PC-9 (cell line): ENCODE results near the gene RPL13A. TPM values are rescaled to one million over a fixed set of nuclear protein-coding genes. Genes with fewer than 3 reads are reported as not detected.

Experiments used
- BruUV-seq: library from RNA; stranded (reverse); fragments of 400-500 nt; replicated peaks from 2 replicates; lab custom pipeline; 2021; lab: Mats Ljungman, UMichigan
- CTCF ChIA-PET: fragments of 300-600 bp; sonication (Branson Sonifier 250); formaldehyde crosslinking; loops from one replicate; lab custom pipeline; 2022; ENCODE audit warnings: antibody characterized with exemption; lab: Charles Lee
- POLR2A ChIA-PET: fragments of 300-600 bp; sonication (Branson Sonifier 250); formaldehyde crosslinking; loops from one replicate; lab custom pipeline; 2022; ENCODE audit warnings: antibody characterized with exemption; ENCODE audit not compliant: unreplicated experiment; lab: Charles Lee
- DNase-seq, 2 experiments: peaks; one replicate each; pipeline versions ENCODE4 v3.0.0 to v3.0.0-alpha.2; 2015 to 2022; ENCODE audit warnings: mixed read lengths in 1 of 2
- H2AFZ ChIP-seq: fragments of 200-600 bp; sonication (generic); 2 replicates; pipeline ENCODE4 v1.8.1; 2017; ENCODE audit warnings: antibody characterized with exemption
- H3F3A ChIP-seq: fragments of 200-600 bp; sonication (generic); 2 replicates; pipeline ENCODE4 v1.8.1; 2017; ENCODE audit warnings: antibody characterized with exemption, mild to moderate bottlenecking, low read depth; ENCODE audit not compliant: insufficient read depth
- H3K27ac ChIP-seq: fragments of 200-600 bp; sonication (generic); 2 replicates; pipeline ENCODE4 v1.6.1; 2016; ENCODE audit warnings: mixed run types
- H3K27me3 ChIP-seq: fragments of 200-600 bp; sonication (generic); 2 replicates; pipeline ENCODE4 v1.6.1; 2016; ENCODE audit warnings: low read depth, mixed run types; ENCODE audit not compliant: insufficient read depth
- H3K36me3 ChIP-seq: fragments of 200-600 bp; sonication (generic); 2 replicates; pipeline ENCODE4 v1.6.1; 2016; ENCODE audit warnings: low read depth, mixed run types
- H3K4me1 ChIP-seq: fragments of 200-600 bp; sonication (generic); replicated peaks from 2 replicates; pipeline ENCODE4 v1.6.1; 2016; ENCODE audit warnings: mixed run types; ENCODE audit not compliant: insufficient read depth
- H3K4me2 ChIP-seq: fragments of 200-600 bp; sonication (generic); 2 replicates; pipeline ENCODE4 v1.6.1; 2017; ENCODE audit warnings: mixed run types
- H3K4me3 ChIP-seq: fragments of 200-600 bp; sonication (generic); 2 replicates; pipeline ENCODE4 v1.6.1; 2016; ENCODE audit warnings: mixed run types
- H3K79me2 ChIP-seq: fragments of 200-600 bp; sonication (generic); 2 replicates; pipeline ENCODE4 v1.6.1; 2017; ENCODE audit warnings: low read depth, mixed run types
- H3K9me2 ChIP-seq: fragments of 200-600 bp; sonication (generic); 2 replicates; pipeline ENCODE4 v1.8.1; 2017; ENCODE audit warnings: mild to moderate bottlenecking; ENCODE audit not compliant: insufficient read depth
- H3K9me3 ChIP-seq: fragments of 200-600 bp; sonication (generic); 2 replicates; pipeline ENCODE4 v1.8.1; 2016; ENCODE audit warnings: low read depth; ENCODE audit not compliant: insufficient read depth
- H4K20me1 ChIP-seq: fragments of 200-600 bp; sonication (generic); 2 replicates; pipeline ENCODE4 v1.8.1; 2017; ENCODE audit not compliant: insufficient read depth
- CTCF ChIP-seq: fragments of 200-600 bp; sonication (generic); conservative IDR thresholded peaks from 2 replicates; pipeline ENCODE4 v1.6.1; 2017; ENCODE audit warnings: mixed run types, antibody characterized with exemption, mild to moderate bottlenecking, moderate library complexity
- EZH2 ChIP-seq: fragments of 200-600 bp; sonication (generic); IDR thresholded peaks from 2 replicates; pipeline ENCODE4 v1.8.0; 2017; ENCODE audit warnings: antibody characterized with exemption, low read depth
- intact Hi-C: fragments of 100-400 bp; cut with micrococcal nuclease; formaldehyde crosslinking; loops from one replicate; pipeline ENCODE4 v1.10.0; 2022; ENCODE audit not compliant: unreplicated experiment
- total RNA-seq: library from RNA; stranded (reverse); gene quantifications from 2 replicates; pipeline ENCODE4 v1.2.3, GENCODE V29; 2021

RPL13A gene
- total RNA-seq, 1 experiment from 2014 or later: 2,360 TPM

GRCh38 chr19:49475995-49476880, 11.2 kb upstream of the RPL13A start:
- DNase-seq: no peak
- no peaks in the 10 kb centered on the region for H3K9me2 ChIP-seq
- no peaks in the 10 kb centered on the region for H4K20me1 ChIP-seq
- H3F3A ChIP-seq: peaks cover 36% of the 10 kb centered on the region
- H3K27me3 ChIP-seq: 0 out of 2 replicates have a peak, but pooled peaks cover 4% of the 10 kb centered on the region
- intact Hi-C loops: no loop called here
- no peak overlapping the region for H2AFZ ChIP-seq
- no peaks in the 10 kb centered on the region for H3K79me2 ChIP-seq
- H3K36me3 ChIP-seq: no peaks in the 10 kb centered on the region
- no peak overlapping the region for H3K4me2 ChIP-seq
- no peaks in the 10 kb centered on the region for H3K9me3 ChIP-seq
- H3K27ac ChIP-seq: no peak overlapping the region
- TF ChIP-seq CTCF (peak; percentile 51; the same call in 1 of the 2 replicates), EZH2 (no peak)
- no TSS peak for BruUV-seq
- CTCF ChIA-PET: interaction anchor here (0.6 kb wide), 2 partner anchors 87 to 456 kb away, joined by 3 to 5 read pairs; no protein-coding TSS in a partner anchor
- 0 out of 2 replicates have a peak, but pooled peaks cover 3% of the 10 kb centered on the region for H3K4me1 ChIP-seq
- no peak overlapping the region for H3K4me3 ChIP-seq
- POLR2A ChIA-PET: no interaction called here

- Histone ChIP-seq H3K4me2 (no peak overlapping the region), H3K27me3 (no peaks in the 10 kb centered on the region), H3K27ac (no peak overlapping the region), H3K9me2 (no peaks in the 10 kb centered on the region), H3K36me3 (no peaks in the 10 kb centered on the region), H3K9me3 (no peaks in the 10 kb centered on the region), H3F3A (peaks cover 18% of the 10 kb centered on the region; the same call in 1 of the 2 replicates), H3K4me3 (no peak overlapping the region), H3K79me2 (no peaks in the 10 kb centered on the region), H4K20me1 (no peaks in the 10 kb centered on the region), H3K4me1 (no peaks in the 10 kb centered on the region), H2AFZ (no peak overlapping the region)
- ChIA-PET CTCF (no interaction called here), POLR2A (no interaction called here)
- intact Hi-C loops: no loop called here
- TF ChIP-seq CTCF (no peak), EZH2 (no peak)
- BruUV-seq: no TSS peak
- DNase-seq: no peak
These were observed 7.3 kb upstream of the RPL13A start for GRCh38 chr19:49479975-49480628.

- no TSS peak for BruUV-seq
- peaks cover 4% of the 10 kb centered on the region for H3K79me2 ChIP-seq
- no peaks in the 10 kb centered on the region for H3K36me3 ChIP-seq
- H3F3A ChIP-seq: peaks cover 7% of the 10 kb centered on the region; the same call in 1 of the 2 replicates
- ChIA-PET CTCF (no interaction called here), POLR2A (interaction anchor here (0.5 to 0.6 kb wide), 2 partner anchors 368 to 1208 kb away, joined by 3 to 31 read pairs; no protein-coding TSS in a partner anchor)
- H3K4me3 ChIP-seq: no peak overlapping the region
- no peaks in the 10 kb centered on the region for H3K9me2 ChIP-seq
- DNase-seq: no peak
- H4K20me1 ChIP-seq: no peaks in the 10 kb centered on the region
- H3K4me1 ChIP-seq: peaks cover 3% of the 10 kb centered on the region
- no peaks in the 10 kb centered on the region for H3K27me3 ChIP-seq
- no peak overlapping the region for H3K27ac ChIP-seq
- H3K4me2 ChIP-seq: no peak overlapping the region
- no peak overlapping the region for H2AFZ ChIP-seq
- intact Hi-C loops: no loop called here
- H3K9me3 ChIP-seq: no peaks in the 10 kb centered on the region
- TF ChIP-seq CTCF (no peak), EZH2 (no peak)
These were observed 6.3 kb upstream of the RPL13A start for GRCh38 chr19:49481020-49481683.
